Activated naive CD4-positive, alpha-beta T cell treated with anti-CD3 and anti-CD28 coated beads, Interleukin-2, amount 50 U/mL, for 24 hours (primary cell): ENCODE results near the gene RBM26.

Experiments
- H3K27ac Mint-ChIP-seq: one replicate; pipeline ENCODE4 v1.8.0; 2021; ENCODE audit warnings: mild to moderate bottlenecking, mixed read lengths
- H3K27me3 Mint-ChIP-seq: one replicate; pipeline ENCODE4 v1.8.0; 2021; ENCODE audit warnings: mixed read lengths
- H3K36me3 Mint-ChIP-seq: one replicate; pipeline ENCODE4 v1.8.0; 2021; ENCODE audit warnings: mixed read lengths
- H3K4me1 Mint-ChIP-seq: one replicate; pipeline ENCODE4 v1.8.0; 2021; ENCODE audit warnings: mixed read lengths
- H3K4me3 Mint-ChIP-seq: one replicate; pipeline ENCODE4 v1.8.0; 2021; ENCODE audit warnings: mild to moderate bottlenecking, mixed read lengths
- H3K9me3 Mint-ChIP-seq: one replicate; pipeline ENCODE4 v1.8.0; 2021; ENCODE audit warnings: mixed read lengths

The RBM26 gene

DNA sequence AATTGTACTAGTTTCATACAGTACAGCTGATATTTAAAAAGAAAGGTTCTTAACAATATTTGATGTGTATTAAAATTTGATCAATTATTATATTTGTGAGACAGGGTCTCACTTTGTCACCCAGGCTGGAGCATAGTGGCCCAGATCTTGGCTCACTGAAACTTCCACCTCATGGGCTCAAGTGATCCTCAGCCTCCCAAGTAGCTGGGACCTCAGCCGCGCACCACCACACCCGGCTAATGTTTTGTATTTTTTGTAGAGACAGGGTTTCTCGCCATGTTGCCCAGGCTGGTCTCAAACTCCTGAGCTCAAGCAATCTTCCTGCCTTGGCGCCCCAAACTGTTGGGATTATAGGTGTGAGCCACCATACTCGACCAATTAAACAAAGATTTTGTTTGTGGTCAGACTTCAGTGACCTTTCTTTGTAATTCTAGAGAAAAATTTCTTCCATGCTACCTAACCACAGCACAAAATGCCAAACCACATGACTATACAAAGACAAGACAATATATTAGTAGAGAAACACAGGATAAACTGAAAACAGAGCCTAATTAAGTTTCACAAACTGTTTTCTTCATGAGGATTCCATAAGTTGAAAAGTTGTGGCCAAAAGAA lies 59.6 kb downstream of the RBM26 start:
- Mint-ChIP-seq H3K9me3 (no peaks in the 10 kb centered on the region), H3K27ac (no peak overlapping the region), H3K4me3 (no peak overlapping the region), H3K27me3 (no peaks in the 10 kb centered on the region), H3K4me1 (peaks cover 8% of the 10 kb centered on the region), H3K36me3 (peaks cover 6% of the 10 kb centered on the region)

GRCh38 chr13:79341202-79341601 lies 64.9 kb downstream of the RBM26 start:
- Mint-ChIP-seq H3K4me3 (no peak overlapping the region), H3K27me3 (no peaks in the 10 kb centered on the region), H3K4me1 (peaks cover 9% of the 10 kb centered on the region), H3K9me3 (no peaks in the 10 kb centered on the region), H3K27ac (peak overlapping the region; percentile 47), H3K36me3 (peaks cover 18% of the 10 kb centered on the region)

DNA sequence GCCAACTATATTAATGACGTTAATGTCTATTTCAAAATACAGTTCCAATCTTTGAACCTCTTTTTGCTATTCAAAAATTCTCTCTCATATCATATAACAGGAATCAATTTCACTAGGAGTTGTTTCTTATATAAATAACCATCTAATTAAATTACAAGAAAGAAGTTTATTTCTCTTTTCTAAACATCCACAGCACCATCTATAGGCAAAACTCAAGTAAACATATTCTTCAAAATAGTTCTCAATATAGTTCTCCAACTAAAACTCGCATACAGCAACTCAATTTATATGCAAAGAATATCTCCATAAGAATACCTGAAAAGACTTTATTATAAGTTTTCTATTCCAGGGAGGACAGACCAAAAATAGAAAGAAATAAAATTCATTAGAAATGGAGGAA lies 65.6 kb downstream of the RBM26 start:
- peaks cover 23% of the 10 kb centered on the region for H3K36me3 Mint-ChIP-seq
- no peak overlapping the region for H3K4me3 Mint-ChIP-seq
- no peak overlapping the region for H3K27ac Mint-ChIP-seq
- no peaks in the 10 kb centered on the region for H3K27me3 Mint-ChIP-seq
- peaks cover 12% of the 10 kb centered on the region for H3K4me1 Mint-ChIP-seq
- no peaks in the 10 kb centered on the region for H3K9me3 Mint-ChIP-seq

- Mint-ChIP-seq H3K27me3 (no peaks in the 10 kb centered on the region), H3K27ac (no peak overlapping the region), H3K4me1 (peaks cover 19% of the 10 kb centered on the region), H3K9me3 (no peaks in the 10 kb centered on the region), H3K36me3 (peaks cover 27% of the 10 kb centered on the region), H3K4me3 (no peak overlapping the region)
Observed at GRCh38 chr13:79338343-79338742, 67.7 kb downstream of the RBM26 start.

GRCh38 chr13:79336966-79337365 lies 69.1 kb downstream of the RBM26 start:
- no peaks in the 10 kb centered on the region for H3K9me3 Mint-ChIP-seq
- H3K27me3 Mint-ChIP-seq: no peaks in the 10 kb centered on the region
- no peak overlapping the region for H3K4me3 Mint-ChIP-seq
- peaks cover 23% of the 10 kb centered on the region for H3K4me1 Mint-ChIP-seq
- peak overlapping the region; percentile 15 for H3K27ac Mint-ChIP-seq
- H3K36me3 Mint-ChIP-seq: peaks cover 26% of the 10 kb centered on the region

DNA sequence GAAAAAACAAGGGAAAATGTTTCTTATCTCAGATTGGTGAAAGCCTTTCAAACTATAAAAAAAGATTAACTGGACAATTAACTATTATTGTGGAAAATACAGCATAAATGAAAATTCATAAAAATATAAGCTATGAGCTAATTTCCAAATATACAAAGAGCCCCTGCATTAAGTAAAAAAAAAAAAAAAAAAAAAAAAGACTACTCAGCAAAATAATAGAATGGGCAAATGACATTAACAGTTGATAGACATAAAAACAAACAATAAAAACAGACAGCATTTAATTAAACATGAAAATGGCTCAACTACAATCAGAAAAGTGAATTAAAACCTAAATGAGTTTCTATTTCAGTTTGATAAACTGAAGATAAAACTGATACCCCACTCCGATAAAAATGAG lies 77.5 kb downstream of the RBM26 start:
- no peak overlapping the region for H3K4me3 Mint-ChIP-seq
- peaks cover 8% of the 10 kb centered on the region for H3K36me3 Mint-ChIP-seq
- H3K9me3 Mint-ChIP-seq: no peaks in the 10 kb centered on the region
- no peaks in the 10 kb centered on the region for H3K27me3 Mint-ChIP-seq
- H3K4me1 Mint-ChIP-seq: peaks cover 4% of the 10 kb centered on the region
- no peak overlapping the region for H3K27ac Mint-ChIP-seq

DNA sequence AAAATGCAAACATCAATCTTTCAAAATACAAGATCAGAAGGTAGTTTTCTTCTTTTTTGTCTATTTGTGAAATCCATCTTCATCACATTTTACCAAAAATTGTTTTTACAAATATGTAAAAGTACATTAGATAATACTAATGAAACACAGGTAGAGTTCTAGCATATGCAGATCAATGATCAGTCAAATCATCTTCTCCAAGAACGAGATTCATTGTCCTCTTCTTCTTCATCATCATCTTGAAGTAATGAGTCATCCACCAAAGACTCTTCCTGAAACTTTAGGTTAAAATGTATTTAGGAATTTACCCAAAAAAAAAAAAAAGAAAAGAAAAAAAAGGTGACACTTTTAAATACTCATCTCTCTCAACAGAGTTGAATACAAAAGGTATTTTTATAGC lies 85.6 kb downstream of the RBM26 start:
- H3K4me3 Mint-ChIP-seq: no peak overlapping the region
- peaks cover 11% of the 10 kb centered on the region for H3K36me3 Mint-ChIP-seq
- no peaks in the 10 kb centered on the region for H3K9me3 Mint-ChIP-seq
- no peak overlapping the region for H3K27ac Mint-ChIP-seq
- H3K4me1 Mint-ChIP-seq: peaks cover 13% of the 10 kb centered on the region
- H3K27me3 Mint-ChIP-seq: no peaks in the 10 kb centered on the region

- no peak overlapping the region for H3K4me3 Mint-ChIP-seq
- no peaks in the 10 kb centered on the region for H3K27me3 Mint-ChIP-seq
- peaks cover 12% of the 10 kb centered on the region for H3K36me3 Mint-ChIP-seq
- H3K9me3 Mint-ChIP-seq: no peaks in the 10 kb centered on the region
- H3K27ac Mint-ChIP-seq: no peak overlapping the region
- H3K4me1 Mint-ChIP-seq: peaks cover 13% of the 10 kb centered on the region
Observed at GRCh38 chr13:79318664-79319063, 87.4 kb downstream of the RBM26 start.

GRCh38 chr13:79317856-79318255 lies 88.2 kb downstream of the RBM26 start:
- Mint-ChIP-seq H3K27ac (peak overlapping the region; percentile 26), H3K27me3 (no peaks in the 10 kb centered on the region), H3K4me1 (peaks cover 13% of the 10 kb centered on the region), H3K4me3 (no peak overlapping the region), H3K9me3 (no peaks in the 10 kb centered on the region), H3K36me3 (peaks cover 12% of the 10 kb centered on the region)

DNA sequence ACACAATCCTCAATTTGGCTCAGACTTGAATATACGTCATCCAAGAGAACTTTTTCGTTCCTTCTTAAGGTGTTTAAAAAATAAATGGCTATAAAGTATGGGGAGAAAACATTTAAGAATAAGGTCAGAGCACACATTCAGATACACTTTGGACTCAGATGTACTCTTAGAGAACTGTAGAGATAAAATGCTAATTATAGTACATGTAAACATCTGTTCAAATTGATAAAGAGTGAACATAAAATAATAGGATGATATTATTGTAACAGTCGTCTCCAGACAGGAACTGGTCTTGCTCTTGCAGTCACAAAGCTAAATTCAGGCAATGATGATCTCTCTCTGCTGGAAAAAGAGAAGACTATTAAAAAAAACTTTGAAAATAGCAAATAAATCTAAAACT lies 91.4 kb downstream of the RBM26 start:
- Mint-ChIP-seq H3K4me3 (no peak overlapping the region), H3K27me3 (no peaks in the 10 kb centered on the region), H3K36me3 (peaks cover 5% of the 10 kb centered on the region), H3K9me3 (no peaks in the 10 kb centered on the region), H3K27ac (no peak overlapping the region), H3K4me1 (no peaks in the 10 kb centered on the region)

- Mint-ChIP-seq H3K4me3 (no peak overlapping the region), H3K27ac (peak overlapping the region; percentile 26), H3K9me3 (no peaks in the 10 kb centered on the region), H3K27me3 (no peaks in the 10 kb centered on the region), H3K36me3 (peaks cover 3% of the 10 kb centered on the region), H3K4me1 (peaks cover 15% of the 10 kb centered on the region)
Observed at GRCh38 chr13:79312340-79312855, 93.7 kb downstream of the RBM26 start.

DNA sequence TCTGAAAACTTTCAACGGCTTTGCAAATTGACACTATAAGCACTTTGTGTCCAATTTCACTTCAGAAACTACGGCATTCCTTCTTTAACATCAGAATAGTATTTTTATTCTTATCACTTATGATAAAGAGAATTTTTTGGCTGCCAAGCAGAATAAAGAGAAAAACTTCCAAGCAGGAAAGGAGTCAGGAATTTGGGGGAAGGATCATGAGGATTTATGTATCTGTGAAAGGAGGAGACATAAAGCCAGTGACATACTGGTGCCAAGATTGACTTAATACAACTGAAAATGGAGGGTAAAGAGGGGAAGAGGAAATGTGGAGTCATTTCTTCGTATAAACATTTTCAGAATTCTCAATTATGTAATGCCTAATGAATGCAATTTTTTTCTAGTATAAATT lies 94.7 kb downstream of the RBM26 start:
- H3K36me3 Mint-ChIP-seq: peaks cover 3% of the 10 kb centered on the region
- peaks cover 24% of the 10 kb centered on the region for H3K4me1 Mint-ChIP-seq
- no peaks in the 10 kb centered on the region for H3K27me3 Mint-ChIP-seq
- H3K9me3 Mint-ChIP-seq: no peaks in the 10 kb centered on the region
- H3K4me3 Mint-ChIP-seq: no peak overlapping the region
- H3K27ac Mint-ChIP-seq: peak overlapping the region; percentile 51

DNA sequence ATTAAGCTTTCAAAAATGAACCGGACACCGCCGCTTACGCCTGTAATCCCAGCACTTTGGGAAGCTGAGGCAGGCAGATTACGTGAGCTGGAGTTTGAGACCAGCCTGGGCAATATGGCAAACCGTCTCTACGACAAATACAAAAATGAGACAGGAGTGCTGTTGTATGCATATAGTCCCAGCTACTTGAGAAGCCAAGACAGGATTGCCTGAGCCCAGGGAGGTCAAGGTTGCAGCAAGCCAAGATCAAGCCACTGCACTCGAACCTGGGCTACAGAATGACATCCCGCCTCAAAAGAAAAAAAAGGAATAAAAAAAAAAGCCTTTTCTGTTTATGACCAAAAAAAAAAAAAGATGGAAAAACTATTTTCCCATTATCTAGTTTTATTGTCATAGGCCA lies 96.4 kb downstream of the RBM26 start:
- no peaks in the 10 kb centered on the region for H3K9me3 Mint-ChIP-seq
- peaks cover 3% of the 10 kb centered on the region for H3K36me3 Mint-ChIP-seq
- no peak overlapping the region for H3K27ac Mint-ChIP-seq
- H3K27me3 Mint-ChIP-seq: no peaks in the 10 kb centered on the region
- H3K4me3 Mint-ChIP-seq: no peak overlapping the region
- H3K4me1 Mint-ChIP-seq: peaks cover 24% of the 10 kb centered on the region

GRCh38 chr13:79307866-79308298 lies 98.2 kb downstream of the RBM26 start:
- Mint-ChIP-seq H3K9me3 (no peaks in the 10 kb centered on the region), H3K27ac (no peak overlapping the region), H3K4me1 (peaks cover 24% of the 10 kb centered on the region), H3K36me3 (no peaks in the 10 kb centered on the region), H3K27me3 (no peaks in the 10 kb centered on the region), H3K4me3 (no peak overlapping the region)

DNA sequence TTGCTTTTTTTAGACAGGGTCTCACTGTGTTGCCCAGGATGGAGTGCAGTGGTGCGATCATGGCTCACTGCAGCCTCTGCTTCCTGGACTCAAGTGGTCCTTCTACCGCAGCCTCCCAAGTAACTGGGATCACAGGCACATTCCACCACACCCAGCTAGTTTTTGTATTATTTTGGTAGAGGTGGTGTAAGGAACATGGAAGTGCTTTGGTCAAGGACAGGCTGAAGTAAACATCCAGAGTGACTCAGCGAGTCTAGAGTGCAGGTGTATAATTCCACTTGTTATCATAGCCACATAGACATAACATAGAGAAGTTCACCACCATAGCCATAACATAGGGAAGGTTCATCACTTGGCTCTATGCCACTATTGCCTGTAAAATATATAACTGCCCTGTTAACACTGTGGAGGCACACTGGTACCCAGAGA lies 98.6 kb downstream of the RBM26 start:
- Mint-ChIP-seq H3K27ac (no peak overlapping the region), H3K4me1 (peaks cover 24% of the 10 kb centered on the region), H3K9me3 (no peaks in the 10 kb centered on the region), H3K4me3 (no peak overlapping the region), H3K36me3 (no peaks in the 10 kb centered on the region), H3K27me3 (no peaks in the 10 kb centered on the region)

DNA sequence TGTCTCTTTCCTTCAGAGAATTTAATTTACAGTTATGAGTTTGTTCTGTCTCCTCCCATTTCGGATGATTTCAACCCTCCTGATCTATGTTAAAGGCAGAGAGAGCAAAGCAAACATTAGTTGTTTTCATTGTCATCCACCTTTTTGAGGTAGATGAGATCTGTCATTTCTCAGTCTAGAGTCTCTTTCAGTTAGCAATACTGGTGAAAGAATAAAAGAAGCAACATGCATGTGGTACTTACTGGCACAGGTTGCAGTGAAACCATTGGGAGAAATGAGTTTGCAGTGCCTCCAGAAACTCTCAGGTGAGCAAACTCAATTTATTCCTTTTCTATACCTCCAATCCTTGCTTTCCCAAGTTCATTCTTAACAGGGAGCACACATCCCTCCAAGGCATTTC lies 99.4 kb downstream of the RBM26 start:
- Mint-ChIP-seq H3K27ac (no peak overlapping the region), H3K9me3 (no peaks in the 10 kb centered on the region), H3K4me3 (no peak overlapping the region), H3K4me1 (peaks cover 24% of the 10 kb centered on the region), H3K27me3 (no peaks in the 10 kb centered on the region), H3K36me3 (no peaks in the 10 kb centered on the region)

DNA sequence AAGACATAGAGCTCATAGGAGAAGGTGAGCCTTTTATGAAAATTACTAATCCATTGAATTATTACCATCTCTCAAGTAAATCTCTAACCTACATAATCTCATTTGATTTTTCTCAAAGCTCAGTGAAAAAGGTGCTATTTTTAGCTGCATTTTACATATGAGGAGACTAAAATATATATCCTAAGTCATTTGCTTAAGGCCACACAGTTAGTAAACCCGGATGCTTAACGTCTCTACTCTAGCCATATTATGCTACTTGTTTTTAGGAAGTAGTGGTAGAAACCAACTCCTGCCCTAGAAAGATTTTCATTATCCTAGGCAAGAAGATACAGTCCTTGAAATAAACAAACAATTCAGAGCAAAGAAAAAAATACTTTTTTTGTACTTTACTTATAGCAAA lies 108.9 kb downstream of the RBM26 start:
- no peaks in the 10 kb centered on the region for H3K9me3 Mint-ChIP-seq
- no peaks in the 10 kb centered on the region for H3K4me1 Mint-ChIP-seq
- H3K27me3 Mint-ChIP-seq: peaks cover 10% of the 10 kb centered on the region
- no peaks in the 10 kb centered on the region for H3K36me3 Mint-ChIP-seq
- H3K27ac Mint-ChIP-seq: no peak overlapping the region
- no peak overlapping the region for H3K4me3 Mint-ChIP-seq
